Right hindlimb (tissue), 1 donor: ENCODE data around the gene WLS.
A peak's percentile ranks its signal among the peaks of the same experiment; 100 is the strongest.

Source experiments
- DNase-seq: peaks from one replicate; pipeline ENCODE4 v3.0.0-alpha.2; 2018

WLS gene

GRCh38 chr1:68227598-68227997 is 4.7 kb downstream of the WLS start:
- no peak for DNase-seq

GRCh38 chr1:68225781-68226180 is 6.5 kb downstream of the WLS start:
- DNase-seq = no peak

GRCh38 chr1:68223687-68224086 is 8.6 kb downstream of the WLS start:
- peak; percentile 83 for DNase-seq

GRCh38 chr1:68221980-68222373 is 10.3 kb downstream of the WLS start:
- DNase-seq = no peak

- DNase-seq = no peak
Observed at GRCh38 chr1:68221001-68221979, 11.0 kb downstream of the WLS start.

- no peak for DNase-seq
Observed at GRCh38 chr1:68220420-68220819, 11.9 kb downstream of the WLS start.

- peak; percentile 41 for DNase-seq
Observed at GRCh38 chr1:68218490-68218889, 13.8 kb downstream of the WLS start.

GRCh38 chr1:68217618-68218017 is 14.7 kb downstream of the WLS start:
- no peak for DNase-seq

- DNase-seq = no peak
Observed at GRCh38 chr1:68217060-68217554, 15.2 kb downstream of the WLS start.

- DNase-seq = no peak
Observed at GRCh38 chr1:68216089-68216772, 16.1 kb downstream of the WLS start.

GRCh38 chr1:68213843-68214242 is 18.5 kb downstream of the WLS start:
- peak; percentile 53 for DNase-seq

- no peak for DNase-seq
Observed at GRCh38 chr1:68211761-68212380, 20.5 kb downstream of the WLS start.

- no peak for DNase-seq
Observed at GRCh38 chr1:68210829-68211228, 21.5 kb downstream of the WLS start.

- DNase-seq = no peak
Observed at GRCh38 chr1:68210027-68210426, 22.3 kb downstream of the WLS start.

- no peak for DNase-seq
Observed at GRCh38 chr1:68206848-68207689, 25.3 kb downstream of the WLS start.

- no peak for DNase-seq
Observed at GRCh38 chr1:68205794-68206358, 26.4 kb downstream of the WLS start.

- DNase-seq = no peak
Observed at GRCh38 chr1:68204977-68205630, 27.2 kb downstream of the WLS start.

- no peak for DNase-seq
Observed at GRCh38 chr1:68202239-68202832, 30.0 kb downstream of the WLS start.

GRCh38 chr1:68201546-68202238 is 30.6 kb downstream of the WLS start:
- DNase-seq = peak; percentile 42

- no peak for DNase-seq
Observed at GRCh38 chr1:68199603-68200002, 32.7 kb downstream of the WLS start.
